Type B pancreatic cell (in vitro differentiated cells): ENCODE measurements around the gene ENAM. TPM values are rescaled to one million over a fixed set of nuclear protein-coding genes. Genes with fewer than 3 reads are reported as not detected.

Experiments
- DNase-seq: peaks from one replicate; pipeline ENCODE4 v3.0.0; 2021; ENCODE audit warnings: mixed read lengths; ENCODE audit not compliant: unreplicated experiment; ENCODE audit errors: extremely low spot score
- H3K27ac Mint-ChIP-seq: 2 replicates; pipeline ENCODE4 v1.8.0; 2021; ENCODE audit warnings: mild to moderate bottlenecking, mixed read lengths
- H3K27me3 Mint-ChIP-seq: 2 replicates; pipeline ENCODE4 v1.8.0; 2021; ENCODE audit warnings: mixed read lengths
- H3K36me3 Mint-ChIP-seq: 2 replicates; pipeline ENCODE4 v1.8.0; 2021; ENCODE audit warnings: mixed read lengths
- H3K4me1 Mint-ChIP-seq: one replicate; pipeline ENCODE4 v1.8.0; 2021; ENCODE audit warnings: mixed read lengths; ENCODE audit not compliant: unreplicated experiment
- H3K4me3 Mint-ChIP-seq: 2 replicates; pipeline ENCODE4 v1.8.0; 2021; ENCODE audit warnings: mild to moderate bottlenecking, mixed read lengths
- H3K9me3 Mint-ChIP-seq: 2 replicates; pipeline ENCODE4 v1.8.0; 2021; ENCODE audit warnings: mixed read lengths
- CTCF ChIP-seq: fragments of 200-600 bp; sonication (generic); conservative IDR thresholded peaks from 2 replicates; pipeline ENCODE4 v1.5.0; 2021; ENCODE audit warnings: antibody characterized with exemption, mild to moderate bottlenecking
- total RNA-seq: library from RNA; stranded (reverse); gene quantifications from 2 replicates; pipeline ENCODE4 v1.2.1, GENCODE V29; 2021; ENCODE audit warnings: low replicate concordance

The ENAM gene
- total RNA-seq, 1 donor from 2014 or later = 0.41 TPM

DNA sequence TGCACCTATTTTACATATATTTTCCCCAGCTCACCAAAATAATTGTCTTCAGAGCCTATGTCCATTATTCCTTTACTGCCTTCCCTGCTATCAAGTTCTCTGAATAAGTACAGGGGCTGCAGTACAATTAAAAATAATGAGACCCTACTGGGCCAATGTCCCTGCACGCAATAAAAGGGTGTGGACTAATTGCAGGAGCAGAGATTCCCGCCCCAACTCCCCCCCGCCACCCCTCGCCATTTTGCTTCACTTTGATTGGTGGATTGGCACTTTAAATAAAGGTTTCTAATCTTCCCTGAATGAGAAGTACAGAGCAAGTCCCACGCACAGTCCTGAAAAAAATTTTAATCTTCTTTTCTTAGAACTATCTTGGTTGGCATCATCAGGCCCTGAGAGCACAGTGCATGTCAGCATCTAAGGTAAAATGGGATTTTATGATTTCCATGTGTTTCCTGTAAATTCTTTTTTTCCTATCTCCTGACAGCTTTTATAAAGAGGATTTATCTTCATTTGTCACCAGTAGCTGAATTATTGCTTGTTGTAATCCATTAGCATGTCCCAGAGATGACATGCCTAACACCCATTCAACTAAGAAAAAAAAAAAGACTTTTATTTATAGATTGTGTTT lies 36.5 kb upstream of the ENAM start, which contains the start of gene AMBN:
AMBN (plus strand) TSS at position 302 of the 628 bp plus-strand sequence; CDS start at position 405, 103 bp downstream.
- H3K9me3 Mint-ChIP-seq = no peaks in the 10 kb centered on the region
- H3K27me3 Mint-ChIP-seq = no peaks in the 10 kb centered on the region
- no peaks in the 10 kb centered on the region for H3K36me3 Mint-ChIP-seq
- H3K4me1 Mint-ChIP-seq = no peaks in the 10 kb centered on the region
- H3K4me3 Mint-ChIP-seq = no peak within 1 kb of the TSS
- H3K27ac Mint-ChIP-seq = no peak within 1 kb of the TSS
- no peak for DNase-seq
- no peak for TF ChIP-seq CTCF

DNA sequence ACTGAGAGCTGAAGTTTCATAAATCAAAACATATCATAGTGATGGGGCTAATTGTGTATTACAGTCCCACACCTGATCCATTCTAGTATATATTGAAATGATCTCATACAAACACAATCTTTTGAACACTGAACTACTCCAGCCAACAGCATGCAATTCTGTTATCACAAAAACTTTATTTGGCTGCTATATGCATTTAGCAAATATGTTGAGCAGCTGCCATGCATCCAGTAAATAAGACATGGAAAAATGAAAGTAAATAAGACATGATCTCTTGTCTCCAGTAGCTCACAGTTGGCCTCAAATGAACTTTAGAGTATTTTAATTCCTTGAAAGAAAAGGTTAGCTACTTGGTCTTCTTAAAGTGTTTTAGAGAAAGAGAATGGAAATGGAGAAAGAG lies 34.3 kb upstream of the ENAM start:
- no peak for DNase-seq
- no peak for TF ChIP-seq CTCF
- Mint-ChIP-seq H3K4me1 (no peaks in the 10 kb centered on the region), H3K27me3 (no peaks in the 10 kb centered on the region), H3K36me3 (no peaks in the 10 kb centered on the region), H3K9me3 (no peaks in the 10 kb centered on the region), H3K27ac (no peak overlapping the region), H3K4me3 (no peak overlapping the region)

- TF ChIP-seq CTCF = no peak
- no peak overlapping the region for H3K27ac Mint-ChIP-seq
- no peaks in the 10 kb centered on the region for H3K9me3 Mint-ChIP-seq
- H3K27me3 Mint-ChIP-seq = no peaks in the 10 kb centered on the region
- H3K36me3 Mint-ChIP-seq = no peaks in the 10 kb centered on the region
- peaks cover 5% of the 10 kb centered on the region for H3K4me1 Mint-ChIP-seq
- DNase-seq = no peak
- H3K4me3 Mint-ChIP-seq = no peak overlapping the region
These were observed 28.2 kb upstream of the ENAM start for GRCh38 chr4:70600305-70600704.

GRCh38 chr4:70600977-70601376 lies 27.6 kb upstream of the ENAM start:
- H3K27me3 Mint-ChIP-seq = no peaks in the 10 kb centered on the region
- TF ChIP-seq CTCF = no peak

DNA sequence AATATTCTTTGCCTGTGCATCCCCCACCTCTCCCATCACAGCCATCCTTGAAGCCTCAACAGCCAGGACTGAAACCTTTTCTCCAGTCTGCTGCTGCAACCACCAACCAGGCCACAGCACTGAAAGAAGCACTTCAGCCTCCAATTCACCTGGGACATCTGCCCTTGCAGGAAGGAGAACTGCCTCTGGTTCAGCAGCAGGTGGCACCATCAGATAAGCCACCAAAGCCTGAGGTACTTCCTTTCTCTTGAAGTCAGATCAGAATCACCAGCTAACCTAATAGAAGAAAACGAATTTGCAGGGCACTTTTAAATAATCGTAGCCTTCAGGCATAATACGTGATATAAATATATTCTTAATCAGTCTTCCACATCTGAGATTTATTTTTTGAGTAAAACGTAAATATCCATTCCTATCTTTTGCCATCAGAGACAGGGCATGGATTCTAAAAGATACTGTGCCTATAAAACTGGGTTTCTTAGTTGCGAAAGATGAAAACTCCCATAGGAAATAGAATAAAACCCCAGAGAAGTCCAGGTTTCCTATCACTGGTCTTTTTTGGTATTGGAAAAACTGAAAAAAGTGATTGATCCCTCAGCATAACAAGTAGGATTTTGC lies 27.0 kb upstream of the ENAM start:
- DNase-seq = no peak
- peak; percentile 82 for TF ChIP-seq CTCF
- Mint-ChIP-seq H3K36me3 (no peaks in the 10 kb centered on the region), H3K9me3 (no peaks in the 10 kb centered on the region), H3K27me3 (no peaks in the 10 kb centered on the region), H3K4me3 (no peak overlapping the region), H3K27ac (no peak overlapping the region), H3K4me1 (peaks cover 5% of the 10 kb centered on the region)

More at GRCh38 chr4:70600977-70601376, 27.6 kb upstream of the ENAM start:
- no peaks in the 10 kb centered on the region for H3K9me3 Mint-ChIP-seq
- no peak overlapping the region for H3K27ac Mint-ChIP-seq
- H3K4me3 Mint-ChIP-seq = no peak overlapping the region
- no peaks in the 10 kb centered on the region for H3K36me3 Mint-ChIP-seq
- no peak for DNase-seq
- H3K4me1 Mint-ChIP-seq = peaks cover 5% of the 10 kb centered on the region
